Psoas muscle (tissue), 8 donors: ENCODE results near the gene SARM1. TPM values are rescaled to one million over a fixed set of nuclear protein-coding genes. Genes with fewer than 3 reads are reported as not detected.

Experiments
- ATAC-seq, 4 donors: fragments of 200-7000 bp; cut with Tn5 transposase; one replicate each; pipeline ENCODE4 v1.9.1; 2020; ENCODE audit warnings: moderate library complexity in 3 of 4, mild to moderate bottlenecking in 2 of 4
- DNase-seq, 2 donors: peaks; one replicate each; pipeline ENCODE4 v3.0.0-alpha.2; 2020
- H3K27ac ChIP-seq: fragments of 200-600 bp; one replicate; pipeline ENCODE4 v1.8.0; 2022
- H3K27me3 ChIP-seq, 3 donors: fragments of 200-600 bp in 1 of 3; one replicate each; pipeline versions ENCODE4 v1.6.1 to v1.8.0; 2013 to 2022; ENCODE audit warnings: low read length in 2 of 3, mild to moderate bottlenecking in 2 of 3, moderate library complexity in 1 of 3; ENCODE audit not compliant: insufficient read depth in 3 of 3
- H3K36me3 ChIP-seq, 2 donors: fragments of 200-600 bp in 1 of 2; one replicate each; pipeline versions ENCODE4 v1.6.1 to v1.8.0; 2013 to 2022; ENCODE audit warnings: low read depth in 1 of 2, mild to moderate bottlenecking in 1 of 2, moderate library complexity in 1 of 2; ENCODE audit not compliant: insufficient read depth in 1 of 2
- H3K4me1 ChIP-seq: fragments of 200-600 bp; one replicate; pipeline ENCODE4 v1.8.0; 2022
- H3K4me3 ChIP-seq: fragments of 200-600 bp; one replicate; pipeline ENCODE4 v1.8.0; 2022; ENCODE audit warnings: mild to moderate bottlenecking
- H3K9me3 ChIP-seq: fragments of 200-600 bp; one replicate; pipeline ENCODE4 v1.8.0; 2022
- CTCF ChIP-seq: fragments of 200-600 bp; IDR thresholded peaks from one replicate; pipeline ENCODE4 v1.8.0; 2022; ENCODE audit warnings: antibody characterized with exemption
- WGBS, 3 donors: extraction: QIAGEN DNeasy Blood & Tissue Kit; methylation state at CpG; one replicate each; pipeline versions ENCODE4 v1.1.6 to v1.1.7; 2013; 5-methylcytosine and 5-hydroxymethylcytosine counted together
- intact Hi-C, 2 donors: fragments of 100-400 bp; cut with DNase I; formaldehyde crosslinking; loops; one replicate each; pipeline versions ENCODE4 v1.11.0 to v1.14.2; 2022
- polyA plus RNA-seq, 3 donors: library from polyadenylated mRNA; stranded (reverse); fragments of 200-250 nt; gene quantifications; one replicate each; pipeline ENCODE4 v1.2.3, GENCODE V29; 2013
- total RNA-seq, 4 donors: library from RNA; stranded (reverse); fragmentation: NEBNext Ultra II Directional in 2 of 4; extraction: Animal tissue kit (Norgen Biotek cat#: 25700) in 2 of 4; gene quantifications; one replicate each; pipeline versions ENCODE4 v1.2.1 to v1.2.4, GENCODE V29; 2021 to 2023
- donor health status: healthy with polysubstance abuse.
- donor health status: DM: no; HTN: no; CAD: no; lungs with moderate emphysema.
- donor health status: Bipolar disorder and iron deficiency.
- donor health status: healthy.
- donor health status: DM: yes; HTN: yes; CAD: no.
- donor health status: DM: no; HTN: no; CAD: no.
- donor health status: DM: no; HTN: no; CAD: no.
- donor health status: DM: yes; HTN: yes; CAD: no.

SARM1 gene
- total and polyA plus RNA-seq, 7 donors, result 0.77 to 2.2 (median 1.8) TPM

- Histone ChIP-seq H3K27me3 (no peaks in the 10 kb centered on the region), H3K4me1 (no peaks in the 10 kb centered on the region), H3K27ac (no peak within 1 kb of the TSS), H3K36me3 (peaks cover 11 to 60% of the 10 kb centered on the region in 2 donors), H3K4me3 (no peak within 1 kb of the TSS), H3K9me3 (no peaks in the 10 kb centered on the region)
- WGBS, 3 donors, result 85 to 86% (median 86%) methylated on average over 12 to 13 of the region's 13 CpGs
- intact Hi-C loops, result no loop called here
- no peak for DNase-seq
- no peak for TF ChIP-seq CTCF
- ATAC-seq, result no peak
Measured at GRCh38 chr17:28364665-28365363, 6.7 kb upstream of the SARM1 start, which contains the start of gene SEBOX. SEBOX (minus strand) TSS chr17:28365199; CDS start chr17:28365151, 48 bp downstream.

GRCh38 chr17:28365487-28365886, 6.0 kb upstream of the SARM1 start:
- no peaks in the 10 kb centered on the region for H3K4me1 ChIP-seq
- H3K9me3 ChIP-seq, result no peaks in the 10 kb centered on the region
- WGBS, 3 donors, result 84 to 87% (median 86%) methylated on average over 3 of the region's 3 CpGs
- TF ChIP-seq CTCF, result no peak
- no peak overlapping the region for H3K27ac ChIP-seq
- peaks cover 11 to 54% of the 10 kb centered on the region in 2 donors for H3K36me3 ChIP-seq
- DNase-seq (no peak), ATAC-seq (no peak)
- no peak overlapping the region for H3K4me3 ChIP-seq
- intact Hi-C loops, result no loop called here
- H3K27me3 ChIP-seq, result no peaks in the 10 kb centered on the region

- no peak for ATAC-seq
- TF ChIP-seq CTCF, result no peak
- Histone ChIP-seq H3K27me3 (no peaks in the 10 kb centered on the region), H3K36me3 (peaks cover 3 to 42% of the 10 kb centered on the region in 2 donors), H3K4me1 (peaks cover under 1% of the 10 kb centered on the region), H3K4me3 (no peak overlapping the region), H3K27ac (no peak overlapping the region), H3K9me3 (no peaks in the 10 kb centered on the region)
- DNase-seq, result no peak
- 70 to 100% (median 74%) methylated on average over 1 of the region's 1 CpG for WGBS, 3 donors
- intact Hi-C loops, result no loop called here
Measured at GRCh38 chr17:28366605-28367004, 4.9 kb upstream of the SARM1 start.

GRCh38 chr17:28367641-28368305, 3.7 kb upstream of the SARM1 start:
- no peak for DNase-seq
- Histone ChIP-seq H3K9me3 (no peaks in the 10 kb centered on the region), H3K27me3 (no peaks in the 10 kb centered on the region), H3K36me3 (peaks cover 2 to 31% of the 10 kb centered on the region in 2 donors), H3K27ac (no peak overlapping the region), H3K4me1 (peaks cover 7% of the 10 kb centered on the region), H3K4me3 (no peak overlapping the region)
- ATAC-seq, result no peak
- TF ChIP-seq CTCF, result no peak
- intact Hi-C loops, result no loop called here
- 88 to 92% (median 89%) methylated on average over 21 of the region's 21 CpGs for WGBS, 3 donors
